ENCODE measurements around the gene MSI2.

Gene MSI2

GRCh38 chr17:57589151-57590034 is 333.1 kb downstream of the MSI2 start:
- no peak for DNase-seq

GRCh38 chr17:57593739-57594462 is 337.6 kb downstream of the MSI2 start:
- DNase-seq = no peak

GRCh38 chr17:57594767-57595166 is 338.4 kb downstream of the MSI2 start:
- DNase-seq = no peak

GRCh38 chr17:57595426-57595825 is 339.1 kb downstream of the MSI2 start:
- no peak for DNase-seq

GRCh38 chr17:57595947-57596695 is 339.8 kb downstream of the MSI2 start:
- DNase-seq = no peak

GRCh38 chr17:57597101-57597500 is 340.8 kb downstream of the MSI2 start:
- no peak for DNase-seq

GRCh38 chr17:57597531-57598453 is 341.5 kb downstream of the MSI2 start:
- DNase-seq = peak; percentile 57

GRCh38 chr17:57599271-57600045 is 343.1 kb downstream of the MSI2 start:
- DNase-seq = peak; percentile 80

GRCh38 chr17:57600074-57600473 is 343.8 kb downstream of the MSI2 start:
- peak; percentile 75 for DNase-seq

- DNase-seq = peak; percentile 70
Observed at GRCh38 chr17:57601143-57601735, 344.9 kb downstream of the MSI2 start.

- no peak for DNase-seq
Observed at GRCh38 chr17:57602896-57603295, 346.6 kb downstream of the MSI2 start.

GRCh38 chr17:57603546-57603945 is 347.2 kb downstream of the MSI2 start:
- DNase-seq = no peak

- DNase-seq = peak; percentile 91
Observed at GRCh38 chr17:57603978-57604377, 347.7 kb downstream of the MSI2 start.

GRCh38 chr17:57604771-57605674 is 348.7 kb downstream of the MSI2 start:
- peak; percentile 93 for DNase-seq

- DNase-seq = no peak
Observed at GRCh38 chr17:57605675-57606105, 349.4 kb downstream of the MSI2 start.

GRCh38 chr17:57606111-57606875 is 350.0 kb downstream of the MSI2 start:
- no peak for DNase-seq

GRCh38 chr17:57607553-57608120 is 351.3 kb downstream of the MSI2 start:
- no peak for DNase-seq

GRCh38 chr17:57608369-57609124 is 352.2 kb downstream of the MSI2 start:
- DNase-seq = no peak
